NCI-H524 treated with DMSO at 0.1 percent for 48 hours (cell line): Measurements from ENCODE around the gene HOXB2.

Experiments
- DNase-seq: peaks from one replicate; lab custom pipeline; 2025; lab: John Stamatoyannopoulos, UW

HOXB2 gene

DNA sequence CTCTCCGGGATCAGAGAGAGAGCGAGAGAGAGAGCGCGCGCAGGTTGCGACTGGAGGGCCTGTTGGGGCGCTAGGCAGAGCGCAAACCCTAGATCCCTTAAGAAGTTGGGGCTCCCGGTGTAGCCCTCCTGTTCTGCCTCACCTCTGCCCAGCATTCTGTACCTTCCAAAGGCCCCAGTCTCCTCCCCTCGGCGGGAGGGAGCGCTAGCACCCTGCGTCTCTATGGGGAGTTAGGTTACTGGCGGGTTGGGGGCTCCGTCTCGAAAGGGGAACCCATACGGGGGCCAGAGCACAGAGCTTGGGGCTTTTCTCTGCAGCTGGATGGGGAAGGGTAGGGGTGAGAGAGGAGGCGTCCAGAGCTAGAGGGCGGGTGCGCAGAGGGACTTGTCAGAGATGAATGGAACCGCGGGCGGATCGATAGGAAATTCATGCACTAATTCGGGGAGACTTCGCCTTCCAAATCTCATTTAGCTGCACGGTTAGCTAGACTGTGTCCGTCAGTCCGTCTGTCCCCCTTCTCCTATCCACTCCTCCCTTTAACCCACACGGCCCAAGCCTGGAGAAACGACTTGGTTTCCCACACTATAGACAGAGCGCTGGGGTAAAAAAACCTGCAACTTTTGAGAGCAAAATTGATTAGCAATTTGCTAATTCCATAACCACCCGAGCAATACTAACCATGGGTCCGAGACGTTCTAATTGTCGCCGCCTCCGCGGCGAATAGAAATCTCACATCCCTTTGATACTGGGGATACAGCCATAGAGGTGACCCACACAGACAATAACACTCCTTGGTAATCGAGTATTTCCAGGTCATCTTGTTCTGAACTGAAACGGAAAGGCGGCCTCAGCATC lies 33.9 kb upstream of the HOXB2 start:
- DNase-seq: no peak

DNA sequence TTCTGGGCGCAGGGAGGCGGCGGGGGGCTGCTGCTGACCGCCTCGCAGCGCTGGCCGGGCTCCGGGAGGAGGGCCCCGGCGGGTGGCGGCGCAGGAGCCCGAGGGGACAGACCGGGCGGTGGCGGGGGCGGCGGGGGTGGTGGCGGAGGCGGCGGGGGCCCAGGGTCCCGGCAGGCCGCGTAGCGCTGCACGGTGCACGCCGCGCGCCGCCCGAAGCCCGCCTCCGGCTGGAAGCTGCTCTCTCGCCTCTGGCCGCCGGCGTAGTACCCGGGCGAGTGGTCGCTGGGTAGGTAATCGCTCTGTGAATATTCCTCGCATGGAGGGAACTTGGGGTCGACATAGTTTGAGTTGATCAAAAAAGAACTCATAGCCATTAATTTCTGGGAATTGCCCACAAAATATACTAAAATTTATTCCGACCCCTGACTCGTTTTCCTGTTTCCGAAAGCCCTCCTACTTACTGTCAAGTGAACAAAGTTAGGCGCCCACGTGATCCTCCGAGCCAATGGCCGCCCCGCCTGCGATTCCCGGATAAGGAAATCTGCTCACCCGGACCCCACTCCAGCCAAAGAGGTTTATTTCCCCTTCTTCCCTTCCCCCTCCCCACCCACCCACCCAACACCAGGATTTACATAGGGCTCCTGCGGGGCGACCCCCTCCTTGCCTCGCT lies 33.2 kb upstream of the HOXB2 start, which contains the start of gene HOXB4:
Gene HOXB4 (minus strand): TSS at position 405 of the 670 bp plus-strand sequence. CDS start 31 bp downstream, at position 374.
- DNase-seq: no peak

DNA sequence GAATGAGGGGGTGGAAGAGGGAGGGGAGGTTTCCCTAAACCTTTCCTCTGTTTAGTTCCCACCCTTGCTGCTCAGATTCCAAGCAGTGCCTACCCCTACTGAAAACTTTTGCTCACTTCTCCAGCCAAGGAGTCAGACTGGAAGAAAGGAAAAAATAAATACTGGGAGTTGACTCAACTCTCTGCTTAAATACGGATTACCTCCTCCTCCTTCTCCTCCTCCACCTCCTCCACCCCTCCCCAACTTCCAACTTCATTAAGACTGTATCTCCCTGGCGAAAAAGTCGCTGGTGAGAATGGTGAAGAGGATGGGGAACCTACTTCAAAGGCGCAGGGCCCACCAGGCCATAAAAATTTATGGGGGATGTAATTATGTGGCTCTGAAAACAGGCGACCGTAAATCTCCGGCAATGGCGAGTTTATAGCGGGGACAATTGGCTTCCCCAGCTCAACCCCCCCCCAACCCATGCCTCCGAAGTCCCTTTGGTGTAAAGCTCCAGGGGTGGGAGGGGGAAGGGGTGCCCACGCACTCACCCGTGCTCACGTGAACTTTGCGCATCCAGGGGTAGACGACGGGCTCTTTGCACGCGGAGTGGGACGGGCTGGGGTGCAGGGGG lies 32.5 kb upstream of the HOXB2 start:
- DNase-seq: no peak

DNA sequence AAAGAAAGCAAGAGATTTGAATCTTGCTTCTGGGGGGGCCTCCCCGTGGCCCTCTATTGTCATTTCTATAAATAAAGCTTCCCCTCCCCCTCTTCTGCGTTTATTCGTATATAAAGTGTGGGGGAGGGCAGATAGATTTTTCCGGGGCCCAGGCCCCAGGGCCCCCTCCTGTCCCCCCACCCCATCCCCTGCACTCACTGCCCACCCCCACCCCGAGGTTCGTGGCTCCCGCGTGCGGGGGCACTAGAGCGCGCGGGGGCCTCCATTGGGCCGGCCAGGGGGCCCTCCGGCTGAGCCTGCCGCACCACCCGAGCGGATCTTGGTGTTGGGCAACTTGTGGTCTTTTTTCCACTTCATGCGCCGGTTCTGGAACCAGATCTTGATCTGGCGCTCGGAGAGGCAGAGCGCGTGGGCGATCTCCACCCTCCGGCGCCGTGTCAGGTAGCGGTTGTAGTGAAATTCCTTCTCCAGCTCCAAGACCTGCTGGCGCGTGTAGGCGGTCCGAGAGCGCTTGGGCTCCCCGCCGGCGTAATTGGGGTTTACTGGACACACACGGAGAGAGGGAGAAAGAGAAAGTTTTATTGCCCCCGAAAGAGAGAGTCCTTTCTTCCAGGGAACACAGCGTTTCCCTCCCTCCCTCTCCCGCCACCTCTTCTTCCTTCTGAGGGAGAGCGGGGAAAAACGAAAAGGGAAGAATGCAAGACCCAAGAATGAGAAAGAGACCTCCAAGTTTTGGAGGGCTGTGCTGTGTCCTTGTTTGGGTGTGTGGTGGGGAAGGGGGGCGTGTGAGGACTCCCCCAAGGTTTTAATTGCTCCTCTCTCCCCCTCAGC lies 31.8 kb upstream of the HOXB2 start:
- DNase-seq: no peak

DNA sequence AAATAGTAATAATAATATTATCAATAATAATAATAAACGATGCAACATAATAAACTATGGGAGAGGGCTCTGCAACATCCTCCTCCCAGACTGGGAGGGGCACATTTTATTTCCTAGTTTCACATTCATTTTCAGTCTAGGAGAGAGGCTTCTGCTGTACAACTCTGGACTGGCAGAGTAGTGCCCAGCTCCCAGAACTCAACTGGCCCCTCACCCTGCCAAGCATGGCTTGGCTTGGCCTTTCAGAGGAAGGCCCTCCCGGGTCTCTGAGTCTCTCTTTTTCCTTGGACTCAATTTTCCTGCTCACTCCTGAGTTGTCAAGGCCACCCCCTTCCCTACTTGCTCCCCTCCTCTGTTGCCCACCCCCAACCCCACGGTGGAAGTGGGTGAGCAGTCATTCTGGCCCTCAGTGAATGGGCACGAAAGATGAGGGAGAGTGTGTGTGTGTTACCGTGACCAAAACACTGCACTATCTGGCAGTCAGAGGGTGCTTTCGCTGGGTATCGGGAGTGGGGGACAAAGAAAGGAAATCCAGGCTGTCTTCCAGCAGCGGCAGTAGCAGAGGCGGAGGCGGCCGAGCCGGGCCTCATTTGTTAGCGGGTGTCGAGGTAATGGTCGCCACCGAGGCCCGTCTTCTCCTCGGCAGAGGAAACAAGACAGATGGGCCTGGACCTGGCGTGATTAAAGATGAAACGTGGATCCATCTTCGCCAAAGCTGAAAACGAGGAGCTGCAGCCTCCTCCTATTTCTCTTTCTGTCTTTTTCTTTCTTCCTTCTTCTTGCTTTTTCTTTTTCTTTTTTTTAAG lies 31.0 kb upstream of the HOXB2 start:
- no peak for DNase-seq

DNA sequence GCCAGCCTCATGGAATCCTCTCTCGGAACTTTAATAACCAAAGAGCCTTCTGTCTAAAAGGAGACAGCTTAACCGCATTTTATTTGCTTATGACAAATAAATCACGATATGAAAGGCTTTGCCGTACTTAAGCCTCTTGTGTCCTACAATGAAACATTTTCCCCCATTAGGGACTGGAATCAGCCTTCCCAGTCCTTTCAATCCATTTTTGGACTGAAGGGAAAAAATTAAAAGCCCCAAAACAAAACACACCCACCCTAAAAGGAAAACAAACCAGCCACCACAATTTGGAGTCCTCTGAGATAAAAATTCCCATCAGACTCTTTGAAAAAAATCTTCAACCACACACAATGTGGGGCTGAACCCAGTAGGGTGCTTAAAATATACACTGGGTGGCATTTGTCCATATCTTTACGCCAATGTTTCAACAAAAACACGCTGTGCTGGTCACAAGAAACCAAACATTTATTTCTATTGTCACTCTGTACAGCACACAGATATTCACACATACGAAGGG lies 30.2 kb upstream of the HOXB2 start:
- no peak for DNase-seq

DNA sequence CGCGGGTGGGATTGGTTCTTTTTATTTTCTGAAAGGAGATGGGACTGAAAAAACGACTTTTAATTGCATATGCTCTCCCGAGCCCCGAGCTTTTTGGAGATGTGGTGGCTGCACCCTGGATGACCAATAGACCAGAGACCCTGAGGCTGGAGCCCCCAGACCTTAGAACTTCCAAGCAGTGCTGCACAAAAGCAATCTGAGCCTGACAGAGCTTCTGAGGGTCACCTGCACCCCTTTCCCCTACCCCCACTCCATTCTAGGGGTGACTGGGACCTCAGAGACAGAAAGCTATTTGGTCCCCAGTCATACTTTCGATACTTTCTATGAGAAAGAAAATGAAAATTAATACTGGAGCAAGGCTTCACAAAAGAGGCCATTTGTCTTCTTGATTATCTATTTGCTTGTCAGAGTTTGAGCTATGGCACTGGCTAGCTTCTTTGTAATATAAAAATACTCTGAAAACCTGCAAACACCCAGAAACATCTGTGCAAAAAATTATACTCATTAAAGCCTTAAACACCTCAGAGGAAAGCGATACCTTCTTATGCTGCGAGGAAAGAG lies 29.7 kb upstream of the HOXB2 start:
- no peak for DNase-seq

DNA sequence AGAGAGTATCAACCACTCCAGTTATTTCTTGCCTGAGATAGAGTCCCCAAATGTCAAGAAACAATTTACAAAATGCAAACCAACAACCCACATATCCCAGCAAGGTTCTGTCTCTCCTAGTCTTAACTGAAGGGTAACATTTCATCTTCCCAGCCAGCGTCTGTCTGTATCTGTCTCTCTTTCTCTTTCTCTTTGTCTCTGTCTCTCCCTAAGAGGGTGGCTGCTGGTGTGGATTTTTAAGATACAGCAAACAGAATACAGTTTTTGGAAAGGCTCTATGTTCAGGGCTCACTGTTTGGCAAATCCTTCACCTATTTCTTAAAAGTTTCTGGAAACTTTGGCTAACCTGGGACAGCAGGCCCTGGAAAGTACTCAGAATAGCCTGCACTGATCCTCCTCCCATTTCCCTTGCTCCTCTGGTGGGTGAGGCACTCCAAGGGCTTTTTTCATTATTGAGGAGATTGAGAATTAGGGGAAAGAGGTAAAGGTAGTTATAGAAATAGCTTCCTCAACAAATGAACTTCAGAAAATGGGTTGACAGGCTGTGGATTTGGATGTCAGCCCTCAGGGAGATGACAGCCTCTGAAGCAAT lies 27.0 kb upstream of the HOXB2 start:
- DNase-seq: no peak

DNA sequence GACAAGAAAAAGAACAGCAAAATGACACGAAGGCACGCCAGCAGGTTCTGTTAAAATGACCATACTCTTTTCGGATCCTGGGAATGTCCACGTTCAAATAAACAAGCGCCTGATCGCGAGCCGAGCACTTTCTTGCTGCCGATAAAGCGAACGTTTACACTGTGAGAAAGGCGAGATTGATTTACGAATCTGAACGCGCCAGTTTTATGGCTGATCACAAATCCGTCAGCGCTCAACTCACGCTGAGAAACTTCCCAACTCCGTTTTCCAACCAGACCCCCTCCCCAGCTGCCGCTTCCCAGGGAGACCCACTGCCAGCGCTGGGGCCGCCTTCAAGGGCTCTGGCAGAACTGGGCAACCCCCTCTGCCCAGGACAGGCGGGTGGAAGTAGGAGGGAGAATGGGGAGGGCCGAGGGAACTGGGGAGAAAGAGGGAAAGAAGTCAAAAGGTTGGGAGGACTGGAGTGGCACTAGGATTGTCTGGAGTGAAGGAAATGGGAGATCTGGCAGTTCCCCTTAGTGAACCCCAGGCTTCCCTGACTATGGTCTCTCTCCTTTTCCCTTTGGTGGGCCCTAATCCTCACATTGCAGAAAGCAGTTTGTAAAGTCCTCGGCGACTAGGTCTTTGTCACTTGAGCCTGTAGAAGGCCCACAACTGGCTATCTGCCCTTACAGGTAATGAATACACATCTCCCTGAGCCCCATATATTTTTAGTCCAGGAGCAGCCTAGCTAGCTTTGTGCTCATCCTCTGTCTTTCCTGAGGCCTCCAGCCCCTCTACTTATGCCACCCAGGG lies 26.3 kb upstream of the HOXB2 start:
- DNase-seq: no peak

DNA sequence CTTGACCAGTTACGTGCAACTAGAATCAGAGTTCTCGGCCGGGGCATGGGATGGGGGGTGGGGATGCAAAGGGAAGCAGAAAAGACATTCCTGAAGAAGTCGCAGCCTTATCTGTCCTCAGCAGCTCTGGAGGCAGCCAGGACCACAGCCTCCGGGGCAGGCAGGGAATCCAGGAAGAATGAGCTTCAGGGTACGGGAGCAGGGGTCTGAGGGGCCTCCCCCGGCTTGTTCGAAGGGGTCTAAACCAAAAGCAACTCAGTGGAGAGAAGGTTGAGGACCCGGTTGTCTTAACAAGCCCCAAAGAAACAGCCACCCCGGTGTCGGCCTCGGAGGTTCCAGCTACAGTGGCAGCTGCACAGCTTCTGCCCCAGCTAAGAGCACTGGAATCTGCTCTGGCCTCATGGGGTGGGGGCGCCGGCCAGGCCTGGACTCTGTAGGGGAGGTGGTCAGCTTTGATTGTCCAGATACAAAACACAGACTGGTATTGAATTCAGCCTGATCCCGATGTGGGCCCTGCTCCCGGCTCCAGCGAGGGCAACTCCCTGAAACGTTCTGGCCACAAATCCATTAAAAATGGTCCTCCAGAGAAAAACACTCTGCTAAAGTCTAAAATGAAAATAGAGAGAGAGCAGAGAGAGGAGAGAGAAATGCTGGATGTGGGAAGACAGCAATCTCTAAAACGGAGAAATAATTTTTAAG lies 25.6 kb upstream of the HOXB2 start:
- DNase-seq: no peak

DNA sequence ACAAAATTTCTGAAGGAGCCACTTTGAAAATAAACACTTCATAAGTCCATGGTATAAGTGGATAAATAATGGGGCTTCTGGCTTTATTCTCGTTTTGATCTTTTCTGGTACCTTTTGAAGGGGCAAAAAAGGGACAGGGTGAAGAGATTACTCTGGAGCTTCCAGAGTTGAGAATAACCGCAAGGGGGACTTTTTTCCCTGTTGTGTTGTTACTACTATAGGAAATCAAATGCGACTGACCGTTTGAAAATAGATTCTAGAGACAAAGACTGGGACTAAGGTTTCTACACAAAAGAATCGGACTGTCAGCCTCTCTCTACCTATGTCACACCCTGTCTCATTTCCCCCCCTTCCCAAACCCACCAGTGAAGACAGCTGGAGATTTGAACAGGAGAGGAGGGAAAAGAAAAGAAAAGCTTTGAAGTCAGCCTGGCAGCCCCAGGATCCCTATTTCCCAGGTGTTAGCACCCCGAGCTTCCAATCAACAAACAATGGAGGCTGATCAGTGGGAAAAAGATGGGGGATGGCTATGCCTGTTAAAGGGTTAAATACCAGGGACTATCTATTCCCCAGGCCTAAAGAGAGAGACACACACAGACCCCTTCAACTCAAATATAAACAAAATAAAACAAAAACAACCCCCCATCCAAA lies 24.9 kb upstream of the HOXB2 start:
- no peak for DNase-seq

DNA sequence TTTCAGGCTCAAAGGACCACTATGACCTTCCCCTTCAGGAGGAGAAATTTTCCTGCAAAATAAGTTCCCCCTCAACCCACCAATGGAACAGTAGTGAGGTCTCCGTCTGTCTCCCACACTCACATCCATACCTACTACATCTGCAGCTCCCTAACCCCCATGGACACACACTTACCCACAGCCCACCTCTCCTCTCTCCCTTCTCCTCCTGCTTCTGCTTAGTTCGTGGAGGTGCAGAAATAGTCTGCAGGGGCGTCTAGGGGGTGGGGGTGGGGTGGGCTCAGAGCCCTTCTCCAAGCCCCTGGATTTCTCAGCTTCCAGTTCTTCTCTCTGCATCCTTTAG lies 24.3 kb upstream of the HOXB2 start:
- no peak for DNase-seq

DNA sequence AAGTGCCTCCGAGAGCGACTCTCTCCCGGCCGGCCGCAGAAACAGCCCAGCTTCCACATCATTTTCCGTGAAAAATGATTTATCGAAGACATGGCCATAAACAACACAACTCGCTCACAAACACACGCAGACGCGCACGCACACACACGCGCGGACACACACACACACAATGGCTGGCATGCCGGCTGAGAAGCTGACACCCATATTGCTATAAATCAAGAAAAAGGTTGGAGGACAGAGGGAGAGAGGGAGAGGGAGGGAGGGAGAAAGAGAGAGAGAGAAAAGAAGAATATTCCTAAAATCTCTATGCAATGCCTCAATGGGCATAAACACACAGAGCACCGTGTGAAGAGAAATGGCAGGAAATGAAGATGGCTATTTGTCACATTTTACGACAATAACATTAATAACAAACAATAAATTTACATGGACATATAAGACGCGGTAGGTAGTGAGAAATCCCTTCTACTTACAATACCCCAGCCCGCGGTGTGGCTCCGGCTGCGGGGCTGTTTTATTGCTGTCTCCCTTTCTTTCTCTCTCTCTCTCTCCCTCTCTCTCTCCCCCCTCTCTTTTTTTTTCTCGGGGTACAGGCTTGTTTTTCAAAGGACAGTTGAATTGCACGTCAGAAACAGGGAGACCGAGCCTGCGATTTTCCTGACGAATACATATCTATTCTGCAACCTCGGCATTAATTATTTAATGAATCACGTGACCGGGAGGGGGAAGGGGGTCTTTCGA lies 23.8 kb upstream of the HOXB2 start:
- DNase-seq: no peak

DNA sequence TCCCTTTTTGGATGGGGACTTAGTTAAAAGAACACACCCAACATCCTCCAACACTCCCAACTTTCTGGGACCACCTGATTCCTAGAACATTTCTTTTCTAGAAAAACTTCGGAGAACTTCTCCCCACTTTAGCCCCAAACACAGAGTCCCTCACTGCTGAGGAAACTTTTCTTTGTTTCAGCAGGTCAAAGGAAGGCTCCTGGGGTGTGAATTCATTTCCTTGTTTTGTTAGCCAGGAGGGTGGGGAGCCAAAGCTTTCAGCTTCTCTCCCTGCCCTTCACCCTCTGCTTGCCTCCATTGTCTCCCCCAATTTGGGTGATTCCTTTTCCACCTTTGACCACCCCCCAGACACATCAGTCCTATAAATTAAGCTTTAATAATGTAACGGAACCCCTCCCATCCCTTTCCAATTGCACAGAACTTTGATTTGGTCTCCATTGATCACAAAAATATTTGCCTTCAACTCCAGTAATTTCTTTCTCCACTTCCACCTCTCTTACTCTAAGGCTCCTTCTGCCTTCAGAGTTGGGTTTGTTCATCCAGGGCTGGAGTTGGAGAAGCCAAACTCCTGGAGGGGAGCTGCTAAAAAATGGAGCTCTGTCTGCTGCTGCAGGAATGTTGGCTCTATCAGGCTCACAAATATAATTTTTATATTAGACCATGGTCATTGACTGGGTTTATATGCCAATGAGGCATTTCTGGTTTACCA lies 22.9 kb upstream of the HOXB2 start:
- DNase-seq: no peak

DNA sequence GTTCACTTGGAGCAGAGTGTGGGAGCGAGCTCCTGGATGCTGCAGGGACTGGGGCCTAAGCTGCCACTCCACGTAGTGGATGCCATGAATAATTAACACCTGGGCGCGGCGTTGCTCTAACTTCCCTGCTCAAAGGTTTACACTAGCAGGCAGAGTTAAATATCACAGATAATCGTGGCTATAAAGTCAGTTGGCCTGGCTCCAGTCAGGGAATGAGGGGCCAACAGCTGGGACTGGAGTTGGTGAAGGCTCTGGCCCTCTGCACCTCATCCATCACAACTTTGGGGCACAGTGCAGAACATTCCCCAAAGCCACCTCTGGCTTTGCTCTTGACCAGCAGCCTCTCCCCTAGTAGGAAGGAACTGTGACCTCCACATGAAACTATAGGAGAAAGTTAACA lies 22.3 kb upstream of the HOXB2 start:
- no peak for DNase-seq

DNA sequence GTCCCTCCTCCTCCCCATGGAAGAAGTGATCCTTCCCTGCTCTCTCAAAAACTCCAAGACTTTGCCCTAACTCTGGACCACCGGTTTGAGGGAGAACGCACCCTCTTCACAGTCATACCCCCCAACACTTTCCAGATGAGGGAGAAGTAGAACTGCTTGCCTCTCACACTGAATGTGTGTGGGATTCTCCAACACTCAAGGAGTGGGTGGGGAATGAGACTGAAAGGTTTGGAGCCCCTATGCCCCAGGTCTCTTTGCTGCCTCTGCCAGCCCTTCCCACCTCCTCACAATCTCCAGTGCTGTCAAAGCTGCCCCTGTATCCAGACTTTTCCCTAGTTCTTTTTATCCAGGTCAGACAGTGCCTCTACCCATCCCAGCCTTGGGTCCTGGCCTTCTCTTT lies 21.8 kb upstream of the HOXB2 start:
- no peak for DNase-seq
